Prostate gland (tissue), 2 donors: Measurements from ENCODE around the gene ULBP1.

Experiments used
- CTCF ChIP-seq, 4 experiments: fragments of 200-600 bp in 2 of 4; fragments of 450-650 bp in 2 of 4; sonication (generic) in 2 of 4; IDR thresholded peaks; 1 replicate in 3 of 4; 2 replicates in 1 of 4; pipeline ENCODE4 v1.5.1; 2016 to 2019; ENCODE audit warnings: antibody characterized with exemption in 4 of 4, mild to moderate bottlenecking in 2 of 4, moderate library complexity in 2 of 4
- POLR2A ChIP-seq: fragments of 450-650 bp; IDR thresholded peaks from one replicate; pipeline ENCODE4 v1.6.1; 2016; ENCODE audit warnings: antibody characterized with exemption, mild to moderate bottlenecking
- POLR2AphosphoS5 ChIP-seq: sonication (generic); formaldehyde crosslinking; IDR thresholded peaks from one replicate; pipeline ENCODE4 v1.6.1; 2017; ENCODE audit warnings: antibody characterized with exemption

- TF ChIP-seq POLR2A (no peak), POLR2AphosphoS5 (no peak), CTCF (IDR thresholded peaks at IDR 0.05) (no peak)
These were observed 606 bp upstream of the ULBP1 start for GRCh38 chr6:149963212-149963461.
